ENCODE measurements around the gene NTM. TPM values are rescaled to one million over a fixed set of nuclear protein-coding genes. Genes with fewer than 3 reads are reported as not detected.

NTM gene
- total RNA-seq, 1 experiment from 2014 or later, result 16.4 TPM

- no peak for TF ChIP-seq IRF1 (CRISPR knock-in tag; IDR thresholded peaks at IDR 0.05)
- TF ChIP-seq NR1H2 (CRISPR knock-in tag; IDR thresholded peaks at IDR 0.05), result no peak
- TF ChIP-seq AFF4 (CRISPR knock-in tag; IDR thresholded peaks at IDR 0.05; ENCODE audit: borderline replicate concordance), result no peak
- no peak for TF ChIP-seq ELF4 (CRISPR knock-in tag; IDR thresholded peaks at IDR 0.05; ENCODE audit: low read depth)
- no peak for TF ChIP-seq ZNF121 (CRISPR knock-in tag; IDR thresholded peaks at IDR 0.05)
- no peak; the same call in 1 of the 2 replicates for TF ChIP-seq FOXP1 (CRISPR knock-in tag; IDR thresholded peaks at IDR 0.05; ENCODE audit: borderline replicate concordance)
- no peak for TF ChIP-seq ZMAT4 (CRISPR knock-in tag; IDR thresholded peaks at IDR 0.05)
- TF ChIP-seq MXD4 (CRISPR knock-in tag; IDR thresholded peaks at IDR 0.05; ENCODE audit: borderline replicate concordance), result no peak
- TF ChIP-seq FOXK1 (CRISPR knock-in tag; IDR thresholded peaks at IDR 0.05), result peak; percentile 81
- no peak for TF ChIP-seq NR3C1 (CRISPR knock-in tag; conservative IDR thresholded peaks at IDR 0.05; ENCODE audit: low read depth)
- TF ChIP-seq ZNF317 (CRISPR knock-in tag; IDR thresholded peaks at IDR 0.05; ENCODE audit: borderline replicate concordance, low read depth), result no peak
- no peak for TF ChIP-seq NFYB (CRISPR knock-in tag; conservative IDR thresholded peaks at IDR 0.05; ENCODE audit: low read depth)
These were observed 134.0 kb downstream of the NTM start (continued) for GRCh38 chr11:131504199-131504949.

GRCh38 chr11:131506348-131506747, 135.9 kb downstream of the NTM start:
- Mint-ChIP-seq H3K9me3 (peaks cover 3% of the 10 kb centered on the region; the same call in 1 of the 2 replicates), H3K27me3 (ENCODE audit: low read depth) (no peaks in the 10 kb centered on the region), H3K36me3 (no peaks in the 10 kb centered on the region), H3K4me1 (peaks cover 18% of the 10 kb centered on the region), H3K4me3 (no peak overlapping the region), H3K27ac (no peak overlapping the region)
- ChIA-PET POLR2A (no interaction called here), CTCF (no interaction called here)
- ATAC-seq (no peak), DNase-seq (ENCODE audit: low spot score) (no peak)
- TF ChIP-seq RELA (CRISPR knock-in tag; IDR thresholded peaks at IDR 0.05; ENCODE audit: borderline replicate concordance), result no peak
- no peak for TF ChIP-seq STAT6 (CRISPR knock-in tag; conservative IDR thresholded peaks at IDR 0.05; ENCODE audit: low read depth)
- TF ChIP-seq MYBL2 (CRISPR knock-in tag; IDR thresholded peaks at IDR 0.05), result no peak
- TF ChIP-seq JUN (CRISPR knock-in tag; IDR thresholded peaks at IDR 0.05), result no peak
- no peak for TF ChIP-seq FOXP4 (CRISPR knock-in tag; IDR thresholded peaks at IDR 0.05)
- TF ChIP-seq ZNF396 (CRISPR knock-in tag; IDR thresholded peaks at IDR 0.05; ENCODE audit: borderline replicate concordance), result no peak
- TF ChIP-seq NFE2L1 (CRISPR knock-in tag; IDR thresholded peaks at IDR 0.05), result no peak
- TF ChIP-seq NR1H2 (CRISPR knock-in tag; IDR thresholded peaks at IDR 0.05), result no peak
- no peak for TF ChIP-seq TEAD4 (CRISPR knock-in tag; IDR thresholded peaks at IDR 0.05)
- TF ChIP-seq KAT7 (CRISPR knock-in tag; IDR thresholded peaks at IDR 0.05; ENCODE audit: borderline replicate concordance), result no peak
- TF ChIP-seq CREM (CRISPR knock-in tag; IDR thresholded peaks at IDR 0.05), result no peak
- TF ChIP-seq IRF2 (CRISPR knock-in tag; IDR thresholded peaks at IDR 0.05; ENCODE audit: borderline replicate concordance, low read depth), result no peak
- no peak for TF ChIP-seq ZNF512 (CRISPR knock-in tag; IDR thresholded peaks at IDR 0.05; ENCODE audit: borderline replicate concordance)
